Left forelimb (tissue), 1 donor: Measurements from ENCODE around the gene SH3RF1.
A peak's percentile ranks its signal among the peaks of the same experiment; 100 is the strongest.

Experiments
- DNase-seq: peaks from one replicate; pipeline ENCODE4 v3.0.0-alpha.2; 2018; ENCODE audit warnings: low spot score

The SH3RF1 gene

DNA sequence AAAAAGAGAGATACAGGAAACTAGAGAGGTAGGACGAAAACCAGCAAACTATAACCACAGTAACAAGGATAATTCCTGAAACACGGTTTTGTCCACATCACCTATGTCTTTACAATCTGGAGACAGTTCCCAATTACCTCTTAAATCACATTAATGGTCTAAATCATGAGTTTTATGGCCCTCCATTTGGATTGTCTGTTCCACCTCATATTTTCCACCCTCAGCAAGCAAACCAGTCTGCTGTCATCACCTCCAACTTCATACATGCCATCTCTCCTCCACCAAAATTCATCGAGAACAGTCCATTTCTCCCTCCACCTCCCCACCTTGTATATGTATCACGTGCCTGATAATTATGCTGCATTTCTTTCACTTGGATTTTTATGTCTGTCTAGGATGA lies 107.3 kb downstream of the SH3RF1 start:
- DNase-seq, result no peak

DNA sequence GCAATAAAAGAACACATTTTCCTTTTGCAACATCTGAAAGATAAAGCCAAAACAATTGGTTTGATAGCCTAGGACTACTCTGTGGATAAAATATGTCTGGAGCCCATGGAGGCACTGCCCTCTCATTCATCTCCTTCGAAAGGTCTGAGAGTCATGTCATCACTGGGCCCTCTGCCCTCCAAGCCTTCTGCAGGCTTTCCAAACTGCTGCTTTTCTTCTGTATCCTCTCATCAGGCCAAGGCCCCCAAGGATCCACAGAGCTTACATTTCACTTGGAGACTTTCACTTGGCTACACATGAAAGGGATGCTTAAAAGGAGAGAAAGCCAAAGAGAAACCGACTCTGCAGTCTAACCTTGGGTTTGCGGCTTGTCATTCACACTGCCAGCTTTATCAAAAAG lies 109.9 kb downstream of the SH3RF1 start:
- DNase-seq, result peak; percentile 66

DNA sequence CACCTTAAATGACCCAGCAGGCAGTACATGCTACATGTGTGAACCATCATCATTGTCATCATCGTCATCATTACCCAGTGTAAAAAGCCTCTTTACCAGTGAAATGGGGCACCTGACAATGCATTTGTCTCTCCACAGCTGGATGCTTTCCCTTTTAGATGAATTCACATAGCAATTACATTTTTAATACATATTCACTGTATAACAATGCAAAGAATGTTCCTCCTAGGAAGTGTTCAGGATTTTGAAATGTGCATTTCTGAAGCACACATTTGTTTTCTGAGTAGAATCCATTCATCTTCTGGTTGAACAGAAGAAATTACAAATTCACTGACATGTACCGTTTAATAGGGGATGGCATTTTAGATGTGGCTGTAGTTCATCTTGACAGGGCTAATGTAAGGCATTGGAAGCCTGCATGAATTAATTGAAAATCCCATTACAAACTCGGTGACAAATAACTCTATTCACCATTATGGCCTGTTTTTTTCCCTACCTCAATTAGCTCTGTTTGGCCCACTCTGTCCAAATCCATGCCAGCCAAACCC lies 111.1 kb downstream of the SH3RF1 start:
- DNase-seq, result no peak

DNA sequence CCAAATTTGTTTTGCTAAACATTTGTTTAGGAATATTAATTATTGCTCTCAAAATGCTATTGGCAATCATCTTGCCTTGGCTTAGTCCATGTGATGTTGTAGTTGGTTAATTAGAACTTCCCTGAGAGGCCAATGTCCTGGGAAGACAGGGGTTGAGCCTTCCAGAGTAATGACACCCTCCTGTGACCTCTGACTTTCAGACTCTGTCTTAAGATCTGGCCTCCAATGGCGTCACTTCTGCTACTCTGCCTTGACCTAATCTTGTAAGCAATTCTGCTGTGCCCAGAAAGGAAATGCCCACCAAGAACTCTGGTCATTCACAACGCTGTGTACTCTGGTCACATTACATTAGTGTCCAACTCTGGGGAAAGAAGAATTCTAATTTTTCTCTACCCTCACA lies 111.9 kb downstream of the SH3RF1 start:
- DNase-seq, result no peak

DNA sequence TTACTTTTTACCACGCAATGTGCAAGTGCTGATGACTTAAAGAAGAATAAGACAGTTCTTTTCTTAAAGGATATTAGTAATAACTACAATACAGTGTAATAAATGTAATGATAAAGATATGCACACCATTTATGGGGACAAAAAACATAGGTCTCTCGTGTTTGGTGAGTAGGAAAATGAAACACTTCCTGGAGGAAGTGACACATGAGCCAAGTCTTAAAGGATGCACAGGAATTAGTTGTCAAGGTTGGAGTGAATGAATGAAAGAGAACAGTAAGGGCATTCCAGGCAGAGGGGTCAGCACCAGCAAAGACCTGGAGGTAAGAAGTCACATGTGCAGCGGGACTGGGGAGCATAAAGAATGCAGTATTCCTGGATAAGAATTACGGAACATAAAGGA lies 112.7 kb downstream of the SH3RF1 start:
- DNase-seq, result no peak

DNA sequence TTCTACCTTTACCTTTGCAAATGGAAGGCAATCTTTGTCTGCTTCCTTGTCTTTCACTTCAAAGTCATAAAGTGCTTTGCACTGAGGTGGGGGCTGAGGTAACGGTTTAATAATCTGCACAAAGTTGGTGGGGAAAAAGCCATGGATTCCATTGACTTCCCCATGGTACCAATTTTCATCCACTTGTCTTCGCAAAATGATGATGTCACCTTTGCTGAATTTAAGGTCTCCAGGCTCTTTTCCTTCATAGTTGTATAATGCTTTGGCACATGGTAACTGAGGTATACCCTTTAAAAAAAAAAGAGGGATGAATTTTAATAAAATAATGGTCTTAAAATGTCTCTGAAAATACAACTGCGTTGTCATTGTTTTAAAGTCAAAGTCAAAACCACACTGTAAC lies 114.4 kb downstream of the SH3RF1 start:
- no peak for DNase-seq

DNA sequence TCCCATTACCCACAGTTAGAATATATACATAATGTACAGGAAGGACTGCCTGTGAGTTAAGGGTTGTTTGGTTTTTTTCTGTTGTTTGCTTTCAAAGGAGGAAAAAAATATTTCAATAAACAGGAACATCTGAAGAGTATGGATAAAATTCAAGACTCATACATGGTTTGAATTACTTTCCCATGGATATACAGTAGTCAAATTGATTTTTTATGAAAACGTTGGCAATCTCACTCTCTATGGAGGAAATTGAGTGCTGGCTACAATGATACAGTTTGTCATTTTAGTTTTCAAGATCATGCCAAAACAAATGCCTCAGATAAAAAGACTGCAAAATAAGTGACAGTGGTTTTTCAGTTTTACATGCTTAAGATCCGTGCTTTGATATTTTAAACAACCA lies 116.6 kb downstream of the SH3RF1 start:
- DNase-seq, result no peak

DNA sequence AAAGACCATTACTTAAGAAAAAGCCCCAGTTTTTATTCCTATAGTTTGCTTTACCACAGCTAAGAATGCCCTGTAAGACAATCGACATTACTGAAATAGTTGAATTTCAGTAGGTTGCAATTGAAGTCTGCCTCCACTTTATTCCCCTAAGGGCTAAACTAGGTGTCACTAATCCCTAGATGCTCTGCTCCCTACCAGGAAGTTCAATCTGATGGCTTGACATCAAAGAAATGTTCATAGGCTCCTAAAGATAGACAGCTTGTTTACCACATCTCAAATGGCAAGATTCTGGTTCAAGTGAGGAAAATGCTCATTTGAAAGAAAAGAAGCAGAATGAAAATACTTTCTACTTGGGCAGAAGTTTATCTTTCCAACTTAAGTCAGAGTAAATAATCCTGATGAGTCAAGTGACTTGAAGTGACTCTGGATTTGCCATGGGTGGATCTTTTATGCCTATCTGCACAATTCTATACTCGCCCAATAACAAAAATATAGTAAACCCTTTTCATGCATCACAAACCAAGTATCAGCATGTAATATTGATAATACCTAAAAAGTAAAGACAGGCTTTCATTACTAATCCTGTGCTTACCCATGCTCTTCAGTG lies 117.2 kb downstream of the SH3RF1 start:
- no peak for DNase-seq

DNA sequence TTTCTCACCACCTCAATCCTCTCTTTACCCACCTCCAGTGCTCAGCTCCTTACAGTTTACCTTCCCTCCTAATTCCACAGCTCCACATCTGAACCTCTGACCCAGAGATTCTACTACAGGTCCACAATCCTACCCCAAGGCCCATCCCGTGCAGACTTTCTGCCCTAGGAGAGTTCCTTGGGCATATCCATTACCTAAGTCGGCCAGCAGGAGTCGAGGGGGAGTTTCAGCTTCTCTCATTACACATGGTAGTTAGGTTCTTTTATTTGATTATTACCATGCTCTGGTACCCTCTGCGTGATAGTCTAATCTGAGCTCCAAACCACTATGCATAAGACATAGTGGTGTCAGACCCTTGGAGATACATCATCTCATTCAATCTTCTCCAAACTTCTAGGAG lies 117.9 kb downstream of the SH3RF1 start:
- DNase-seq, result no peak

DNA sequence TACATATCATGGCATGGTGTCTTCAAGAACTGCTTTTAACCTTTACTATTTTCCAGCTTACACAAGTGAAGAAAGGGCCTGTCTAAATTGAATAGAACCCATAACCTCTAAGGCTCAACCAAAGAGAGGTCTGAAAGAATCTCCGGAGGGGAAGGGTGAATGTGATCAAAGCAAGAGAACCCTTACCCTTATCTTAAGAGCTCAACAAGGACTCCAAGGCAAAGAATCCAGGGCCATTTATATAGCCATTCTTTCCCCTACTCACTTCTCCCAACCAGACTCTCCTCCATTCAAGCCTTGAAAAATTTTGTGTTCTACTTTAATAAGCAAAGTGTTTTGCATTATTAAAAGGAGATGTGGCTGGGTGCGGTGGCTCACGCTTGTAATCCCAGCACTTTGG lies 118.7 kb downstream of the SH3RF1 start:
- no peak for DNase-seq

DNA sequence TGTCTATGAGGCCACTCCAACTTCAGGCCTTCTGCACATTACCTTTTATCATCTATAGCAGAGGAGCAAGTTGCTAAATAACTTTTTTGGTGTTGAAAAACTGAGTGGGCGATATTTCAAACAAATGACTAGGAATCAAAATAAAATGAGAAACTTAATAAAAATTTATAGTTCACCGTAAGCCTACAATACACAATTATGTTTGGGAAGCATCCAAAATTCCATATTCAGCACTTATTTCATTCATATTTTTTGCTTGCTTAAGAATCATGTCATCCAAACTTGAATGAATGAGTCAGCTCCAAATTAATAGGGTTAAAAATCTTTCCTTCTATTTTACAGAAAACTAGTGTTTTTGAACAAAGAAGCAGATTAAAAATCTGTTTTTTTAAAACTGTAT lies 119.1 kb downstream of the SH3RF1 start:
- no peak for DNase-seq

DNA sequence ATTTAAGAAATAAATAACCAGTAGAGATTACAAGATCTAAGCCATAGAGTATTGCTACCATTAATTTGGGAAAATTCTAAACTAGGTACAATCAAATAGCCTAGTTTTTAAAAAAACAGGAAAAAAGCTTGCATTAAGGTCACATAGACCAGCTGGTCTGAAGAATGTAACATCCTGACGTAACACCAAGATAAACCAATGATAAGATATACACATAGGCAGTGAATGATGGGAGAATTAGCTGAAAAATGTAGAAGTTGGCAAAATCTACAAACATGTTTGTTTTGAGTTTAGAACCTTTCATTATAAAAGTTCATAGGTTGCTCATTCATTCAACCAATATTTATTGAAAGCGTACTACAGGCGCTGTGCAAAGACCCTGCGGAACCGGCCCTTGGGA lies 120.0 kb downstream of the SH3RF1 start:
- no peak for DNase-seq

DNA sequence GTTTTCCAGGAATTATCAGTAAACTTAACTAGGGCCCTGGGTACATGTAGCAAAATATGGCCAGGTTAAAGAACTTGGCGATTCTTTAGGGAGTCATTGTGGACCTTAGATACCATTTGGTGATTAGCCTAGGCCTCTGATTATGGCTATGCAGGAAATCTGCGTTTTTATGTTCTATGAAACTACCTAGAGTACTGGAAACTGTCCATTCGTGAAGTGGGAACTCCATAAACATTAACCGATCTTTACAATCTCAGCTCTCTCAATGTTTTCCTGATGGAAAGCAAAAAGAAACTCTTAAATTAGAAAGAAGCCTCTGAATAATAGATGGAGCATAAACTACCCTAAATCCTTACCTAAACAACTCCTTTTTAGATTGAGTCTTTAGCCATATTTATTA lies 121.9 kb downstream of the SH3RF1 start:
- no peak for DNase-seq

DNA sequence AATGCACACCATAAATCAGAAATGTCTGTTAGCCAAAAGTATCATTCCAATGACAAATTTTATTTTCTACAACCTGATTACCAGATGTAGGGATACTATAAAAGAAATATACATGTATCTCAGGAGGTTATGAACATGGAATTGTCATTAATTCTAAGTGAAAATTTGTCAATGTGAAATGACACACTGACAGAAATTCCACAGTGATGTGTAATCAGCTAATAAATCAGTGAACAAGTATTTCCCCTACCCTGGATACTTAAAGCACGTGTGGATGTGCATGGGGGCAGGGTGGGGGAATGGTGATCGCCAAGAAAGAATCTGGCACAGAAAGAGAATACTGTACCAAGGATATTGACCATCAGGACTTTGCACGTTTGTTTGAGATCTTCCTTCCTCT lies 123.6 kb downstream of the SH3RF1 start:
- DNase-seq, result no peak

DNA sequence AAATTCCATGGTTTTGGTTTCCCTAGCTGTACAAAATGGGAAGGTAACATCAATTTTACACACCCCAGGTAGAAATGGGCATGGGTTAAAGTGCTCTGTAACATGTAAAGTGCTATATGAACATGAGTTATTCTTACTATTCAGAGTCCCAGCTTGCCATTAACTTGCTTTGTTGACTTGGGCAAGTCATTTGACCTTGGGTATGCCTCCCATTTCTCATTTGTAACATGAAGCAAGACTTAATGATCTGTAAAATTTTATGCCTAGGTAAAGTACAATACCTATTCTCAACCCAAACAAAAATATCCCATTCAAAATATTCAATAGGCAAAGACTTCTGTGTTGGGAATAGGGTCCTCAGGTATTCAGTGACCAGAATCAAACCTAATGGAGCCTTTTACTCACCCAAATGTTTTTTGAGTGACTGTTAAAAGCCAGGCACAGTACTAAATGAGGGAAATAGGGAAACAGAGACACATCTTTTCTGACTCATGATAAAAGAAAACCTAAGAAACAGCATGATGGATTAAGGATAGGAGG lies 126.6 kb downstream of the SH3RF1 start:
- DNase-seq, result no peak

DNA sequence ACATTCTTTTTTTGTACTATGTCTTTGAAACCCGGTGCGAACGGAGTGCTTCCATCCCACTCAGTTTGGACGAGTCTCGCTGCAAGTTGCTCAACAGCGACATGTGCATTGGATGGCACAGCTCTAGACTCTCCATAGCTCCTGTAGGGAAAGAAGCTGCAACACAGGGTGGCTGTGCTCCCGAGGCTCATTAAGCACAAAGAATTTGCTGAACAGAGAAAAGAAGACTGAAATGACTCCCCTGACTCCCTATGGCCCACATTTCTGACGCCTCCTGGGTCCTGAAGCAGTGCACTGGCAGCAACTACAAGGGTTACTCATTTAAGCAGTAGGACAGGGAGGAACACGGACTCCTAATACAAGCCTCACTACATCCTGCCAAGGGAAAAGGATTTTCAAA lies 127.4 kb downstream of the SH3RF1 start:
- DNase-seq, result no peak

DNA sequence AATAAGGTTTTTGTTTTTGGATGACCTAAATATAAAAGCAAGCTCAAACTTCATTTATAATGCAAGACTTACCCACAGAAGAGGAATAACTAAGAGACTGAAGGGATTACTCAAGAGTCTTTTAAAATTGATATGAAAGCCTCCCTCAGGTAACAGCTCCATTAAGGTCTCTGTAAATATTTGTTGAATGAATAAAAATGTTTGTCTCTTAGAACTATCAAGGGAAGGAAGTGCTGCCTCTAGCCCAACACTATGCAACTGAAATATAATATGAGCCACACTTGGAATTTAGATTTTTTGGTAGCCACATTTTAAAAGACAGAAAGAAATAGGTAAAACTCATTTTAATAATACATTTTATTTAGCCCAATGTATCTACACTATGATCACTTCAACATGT lies 127.8 kb downstream of the SH3RF1 start:
- no peak for DNase-seq

DNA sequence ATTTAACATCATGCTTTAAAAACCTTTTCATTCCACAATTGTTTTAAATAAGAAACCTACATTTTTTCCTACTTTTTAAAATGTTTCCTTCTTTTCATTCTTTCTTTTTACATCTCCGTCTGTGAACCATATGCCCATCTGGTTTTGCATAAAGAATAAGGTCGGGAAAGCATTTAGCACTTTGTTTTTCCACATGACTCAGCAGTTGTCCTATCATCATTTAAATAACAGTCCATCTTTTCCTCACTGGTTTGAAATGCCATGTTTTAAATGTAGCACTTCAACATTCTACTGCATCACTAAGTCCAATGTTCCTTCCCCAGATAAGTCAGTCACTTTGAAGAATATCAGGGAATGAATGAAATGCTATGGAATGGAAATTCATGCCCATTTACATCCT lies 128.4 kb downstream of the SH3RF1 start:
- no peak for DNase-seq

DNA sequence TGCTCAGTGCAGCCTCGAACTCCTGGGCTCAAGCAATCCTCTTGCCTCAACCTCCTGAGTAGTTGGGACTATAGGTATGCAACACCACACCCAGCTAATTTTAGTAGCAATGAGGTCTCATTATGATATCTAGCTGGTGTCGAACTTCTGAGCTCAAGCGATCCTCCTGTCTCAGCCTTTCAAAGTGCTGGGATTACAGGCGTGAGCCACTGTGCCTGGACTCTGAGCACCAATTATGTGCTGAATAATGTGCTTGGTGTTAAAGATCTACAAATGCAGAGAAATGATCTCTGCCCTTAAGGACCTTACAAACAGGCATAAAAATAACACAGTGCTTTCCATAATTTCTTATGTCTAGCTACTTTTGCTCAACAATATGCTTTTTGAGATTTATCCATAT lies 131.7 kb downstream of the SH3RF1 start:
- DNase-seq, result no peak

DNA sequence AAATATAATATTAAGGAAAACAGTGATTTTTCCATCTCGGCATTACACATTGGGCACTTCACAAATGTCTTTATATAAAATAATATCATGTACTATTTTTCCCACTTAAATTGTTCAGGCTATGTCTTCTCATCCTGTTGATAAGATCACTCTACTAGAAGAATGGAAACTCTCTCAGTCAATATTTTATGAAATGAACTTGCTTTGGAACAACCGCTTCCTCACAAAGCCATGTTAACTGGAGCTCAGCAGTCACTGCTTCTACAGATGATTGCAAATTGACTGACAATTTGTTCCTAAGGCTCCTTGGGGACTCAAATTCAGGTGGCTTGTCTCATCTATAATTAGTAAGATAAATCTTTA lies 133.2 kb downstream of the SH3RF1 start:
- DNase-seq, result no peak

DNA sequence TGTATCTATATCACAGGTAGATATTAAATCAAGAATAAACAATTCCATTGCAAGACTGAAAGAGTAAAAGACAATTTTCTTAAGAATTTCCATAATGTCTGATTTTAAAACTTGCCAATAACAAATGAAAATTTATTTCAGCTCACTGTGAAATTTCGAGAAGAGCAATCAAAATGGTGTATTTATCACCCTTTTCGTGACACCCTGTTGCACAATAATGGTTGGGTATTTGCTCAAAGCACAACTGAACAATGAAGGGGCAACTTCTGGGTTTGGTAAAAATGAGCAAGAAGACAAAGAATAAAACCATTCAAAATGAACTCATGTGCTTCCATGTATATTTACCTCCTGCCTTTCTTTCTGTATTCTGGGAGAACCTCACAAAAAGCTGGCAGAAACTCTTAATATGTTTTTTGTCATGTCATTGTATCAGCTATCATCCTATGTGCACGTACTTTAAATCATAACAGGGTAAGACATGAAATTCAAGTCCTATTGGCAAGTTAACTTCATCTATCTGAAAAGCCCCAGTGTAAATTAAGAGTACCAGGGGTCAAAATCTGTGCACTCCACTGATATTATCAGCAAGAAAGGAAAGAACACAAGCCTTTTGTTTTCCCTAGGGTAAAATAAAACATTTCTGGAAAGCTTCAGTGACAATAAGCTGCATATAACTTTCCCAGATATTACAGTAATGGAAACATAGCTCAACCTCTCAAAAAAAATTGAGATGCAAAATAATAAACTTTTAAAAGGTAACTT lies 133.8 kb downstream of the SH3RF1 start:
- DNase-seq, result no peak

DNA sequence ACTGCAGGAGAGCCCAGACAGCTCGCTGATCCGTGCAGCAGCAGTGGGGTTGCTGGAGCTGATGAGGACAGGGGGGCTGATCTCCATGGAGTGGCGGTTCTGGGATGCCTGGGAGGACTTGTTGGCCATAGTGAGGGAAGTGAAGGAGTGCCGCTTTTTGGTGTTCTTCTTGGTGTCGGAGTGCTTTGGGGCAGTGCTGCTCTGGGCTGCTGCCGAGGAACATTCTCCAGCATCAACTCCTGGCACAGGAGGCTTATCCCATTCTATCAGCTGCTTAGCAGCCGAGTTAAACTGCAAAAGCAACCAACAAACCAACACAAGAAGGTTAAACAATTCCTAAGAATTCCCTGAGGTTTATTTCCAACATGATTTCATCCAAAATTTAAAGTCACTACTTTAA lies 134.4 kb downstream of the SH3RF1 start:
- DNase-seq, result no peak

DNA sequence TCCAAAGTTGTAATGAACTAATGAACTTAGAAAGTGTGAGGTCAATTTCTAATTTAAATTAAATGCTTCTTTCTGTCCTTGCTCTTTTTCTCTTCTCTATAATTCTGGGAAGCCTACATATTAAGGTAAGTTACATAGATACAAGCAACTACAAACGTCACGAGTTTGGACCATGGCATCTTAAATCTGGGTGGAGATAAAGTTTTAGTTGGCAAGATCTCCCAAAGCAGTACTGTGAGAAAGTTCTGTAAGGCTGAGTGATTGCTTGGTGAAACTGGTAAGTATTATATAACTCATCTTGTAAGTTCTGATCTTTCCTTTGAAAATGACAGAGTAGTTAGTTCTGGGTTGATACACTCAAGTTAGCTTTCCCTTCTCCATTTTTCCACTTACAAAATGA lies 135.0 kb downstream of the SH3RF1 start:
- DNase-seq, result no peak

DNA sequence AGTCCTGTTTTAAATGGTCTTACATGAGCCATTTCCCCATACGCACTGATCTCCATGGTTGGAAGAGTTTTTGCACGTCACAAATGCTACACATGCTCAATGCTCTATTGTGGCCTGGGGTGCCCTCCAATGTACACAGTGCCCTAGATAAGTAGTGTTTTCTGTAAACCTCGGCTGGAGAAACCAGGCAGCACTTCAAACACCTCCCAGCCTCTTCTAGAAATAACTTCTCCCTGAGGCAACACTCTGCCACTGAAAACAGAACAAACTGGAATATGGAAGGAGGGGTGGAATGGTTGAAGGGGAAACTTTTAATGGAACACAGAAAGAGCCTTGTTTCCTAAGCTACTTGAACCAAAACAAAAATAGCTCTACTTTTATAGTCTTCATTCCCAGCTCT lies 136.8 kb downstream of the SH3RF1 start:
- DNase-seq, result no peak
